Neural progenitor cell (in vitro differentiated cells): ENCODE measurements around the gene STOML1.

ENCODE experiments used
- EZH2 ChIP-seq: fragments of 200-600 bp; sonication (generic); IDR thresholded peaks from 2 replicates; pipeline ENCODE4 v1.6.1; 2017; ENCODE audit warnings: antibody characterized with exemption, mild to moderate bottlenecking, moderate library complexity
- TF ChIP-seq, protein P1 (sequence below): fragments of 200-600 bp; sonication (generic); IDR thresholded peaks from 2 replicates; pipeline ENCODE4 v1.5.1; 2017; ENCODE audit warnings: antibody characterized with exemption, mild to moderate bottlenecking

DNA sequence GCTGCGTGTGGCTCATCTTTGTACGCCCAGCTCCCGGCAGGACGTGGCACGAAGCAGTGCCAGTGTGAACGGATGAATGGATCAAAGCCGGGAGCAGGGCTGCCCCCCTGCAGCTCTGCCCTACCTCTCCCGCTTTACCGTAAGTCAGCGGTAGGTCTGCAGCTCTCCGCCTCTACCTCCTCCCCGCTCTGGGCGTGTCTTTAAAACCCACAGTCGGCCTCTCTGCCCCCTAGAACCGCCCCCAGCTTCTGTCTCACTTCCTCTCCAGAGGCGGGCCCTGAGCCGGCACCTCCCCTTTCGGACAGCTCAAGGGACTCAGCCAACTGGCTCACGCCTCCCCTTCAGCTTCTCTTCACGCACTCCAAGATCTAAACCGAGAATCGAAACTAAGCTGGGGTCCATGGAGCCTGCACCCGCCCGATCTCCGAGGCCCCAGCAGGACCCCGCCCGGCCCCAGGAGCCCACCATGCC, 2.4 kb upstream of the STOML1 start, which contains the start of gene PML:
- TF ChIP-seq, protein P1, sequence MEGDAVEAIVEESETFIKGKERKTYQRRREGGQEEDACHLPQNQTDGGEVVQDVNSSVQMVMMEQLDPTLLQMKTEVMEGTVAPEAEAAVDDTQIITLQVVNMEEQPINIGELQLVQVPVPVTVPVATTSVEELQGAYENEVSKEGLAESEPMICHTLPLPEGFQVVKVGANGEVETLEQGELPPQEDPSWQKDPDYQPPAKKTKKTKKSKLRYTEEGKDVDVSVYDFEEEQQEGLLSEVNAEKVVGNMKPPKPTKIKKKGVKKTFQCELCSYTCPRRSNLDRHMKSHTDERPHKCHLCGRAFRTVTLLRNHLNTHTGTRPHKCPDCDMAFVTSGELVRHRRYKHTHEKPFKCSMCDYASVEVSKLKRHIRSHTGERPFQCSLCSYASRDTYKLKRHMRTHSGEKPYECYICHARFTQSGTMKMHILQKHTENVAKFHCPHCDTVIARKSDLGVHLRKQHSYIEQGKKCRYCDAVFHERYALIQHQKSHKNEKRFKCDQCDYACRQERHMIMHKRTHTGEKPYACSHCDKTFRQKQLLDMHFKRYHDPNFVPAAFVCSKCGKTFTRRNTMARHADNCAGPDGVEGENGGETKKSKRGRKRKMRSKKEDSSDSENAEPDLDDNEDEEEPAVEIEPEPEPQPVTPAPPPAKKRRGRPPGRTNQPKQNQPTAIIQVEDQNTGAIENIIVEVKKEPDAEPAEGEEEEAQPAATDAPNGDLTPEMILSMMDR: no peak
- no peak for TF ChIP-seq EZH2
